DMS53 treated with DMSO at 0.1 percent for 48 hours (cell line): Measurements from ENCODE around the gene FGF4.
"Not testable (repeated sequence)": the region's sequence is repeated elsewhere in the genome, so short reads cannot be mapped to it uniquely, and the experiment has no call there.

Experiments used
- DNase-seq: peaks from one replicate; lab custom pipeline; 2025; ENCODE audit not compliant: unreplicated experiment; lab: John Stamatoyannopoulos, UW

Gene FGF4

GRCh38 chr11:69774354-69775162 lies 583 bp downstream of the FGF4 start:
- DNase-seq: no peak

GRCh38 chr11:69773626-69774353 lies 1.4 kb downstream of the FGF4 start:
- no peak for DNase-seq

GRCh38 chr11:69771466-69771865 lies 3.7 kb downstream of the FGF4 start:
- DNase-seq: no peak

GRCh38 chr11:69770540-69770939 lies 4.6 kb downstream of the FGF4 start:
- no peak for DNase-seq

- DNase-seq: no peak
Measured at GRCh38 chr11:69765498-69765995, 9.6 kb downstream of the FGF4 start.

GRCh38 chr11:69764918-69765317 lies 10.2 kb downstream of the FGF4 start:
- DNase-seq: not testable (repeated sequence)

GRCh38 chr11:69760319-69760718 lies 14.8 kb downstream of the FGF4 start:
- DNase-seq: no peak

- DNase-seq: no peak
Measured at GRCh38 chr11:69752890-69753289, 22.3 kb downstream of the FGF4 start.

- no peak for DNase-seq
Measured at GRCh38 chr11:69750875-69751597, 24.1 kb downstream of the FGF4 start.

GRCh38 chr11:69750108-69750850 lies 24.9 kb downstream of the FGF4 start:
- no peak for DNase-seq

GRCh38 chr11:69748637-69749036 lies 26.5 kb downstream of the FGF4 start:
- DNase-seq: no peak

- no peak for DNase-seq
Measured at GRCh38 chr11:69746752-69747742, 28.1 kb downstream of the FGF4 start.

GRCh38 chr11:69746140-69746539 lies 29.0 kb downstream of the FGF4 start:
- DNase-seq: no peak

GRCh38 chr11:69745201-69745600 lies 29.9 kb downstream of the FGF4 start:
- DNase-seq: no peak

- DNase-seq: no peak
Measured at GRCh38 chr11:69744435-69744834, 30.7 kb downstream of the FGF4 start.

- no peak for DNase-seq
Measured at GRCh38 chr11:69734841-69735240, 40.3 kb downstream of the FGF4 start.

GRCh38 chr11:69734367-69734766 lies 40.8 kb downstream of the FGF4 start:
- no peak for DNase-seq

- no peak for DNase-seq
Measured at GRCh38 chr11:69732910-69733309, 42.2 kb downstream of the FGF4 start.

- DNase-seq: no peak
Measured at GRCh38 chr11:69731110-69731509, 44.0 kb downstream of the FGF4 start.

- DNase-seq: no peak
Measured at GRCh38 chr11:69730500-69730899, 44.6 kb downstream of the FGF4 start.
